GM12865 (cell line): Measurements from ENCODE around the gene CMTM5.

Source experiments
- DNase-seq: peaks from one replicate; pipeline ENCODE4 v3.0.0; 2010; ENCODE audit warnings: low read depth
- H3K4me3 ChIP-seq: 2 replicates; pipeline ENCODE4 v1.5.1; 2011; ENCODE audit warnings: mild to moderate bottlenecking, low read depth, low read length, control low read depth
- CTCF ChIP-seq: IDR thresholded peaks from 2 replicates; pipeline ENCODE4 v1.5.1; 2011; ENCODE audit warnings: low read length, control low read depth, low read depth, inconsistent platforms; ENCODE audit not compliant: insufficient read depth; ENCODE audit errors: missing control alignments

CMTM5 gene

GRCh38 chr14:23378612-23379220 is 1.9 kb downstream of the CMTM5 start:
- TF ChIP-seq CTCF: no peak
- H3K4me3 ChIP-seq: no peak overlapping the region
- no peak for DNase-seq

GRCh38 chr14:23379366-23380196 is 2.7 kb downstream of the CMTM5 start:
- no peak overlapping the region for H3K4me3 ChIP-seq
- TF ChIP-seq CTCF: peak; percentile 98
- peak; percentile 68 for DNase-seq

- no peak for DNase-seq
- TF ChIP-seq CTCF: no peak
- no peak overlapping the region for H3K4me3 ChIP-seq
Observed at GRCh38 chr14:23380197-23380914, 3.5 kb downstream of the CMTM5 start.

GRCh38 chr14:23380976-23381375 is 4.1 kb downstream of the CMTM5 start:
- TF ChIP-seq CTCF: no peak
- DNase-seq: no peak
- no peak overlapping the region for H3K4me3 ChIP-seq

- no peak overlapping the region for H3K4me3 ChIP-seq
- DNase-seq: no peak
- TF ChIP-seq CTCF: no peak
Observed at GRCh38 chr14:23381871-23382270, 5.0 kb downstream of the CMTM5 start.

GRCh38 chr14:23382276-23382675 is 5.4 kb downstream of the CMTM5 start:
- DNase-seq: no peak
- TF ChIP-seq CTCF: no peak
- no peak overlapping the region for H3K4me3 ChIP-seq
